H9 (cell line): Measurements from ENCODE around the gene MEF2C. TPM values are rescaled to one million over a fixed set of nuclear protein-coding genes. Genes with fewer than 3 reads are reported as not detected.

Experiments
- DNase-seq: peaks from one replicate; pipeline ENCODE4 v3.0.0-alpha.2; 2017
- H2AFZ ChIP-seq: one replicate; pipeline ENCODE4 v1.6.1; 2013; ENCODE audit warnings: mild to moderate bottlenecking, low read length, control low read depth, moderate library complexity
- H2AK5ac ChIP-seq: 2 replicates; pipeline ENCODE4 v1.6.1; 2013; ENCODE audit warnings: low read length, control low read depth, mixed read lengths; ENCODE audit not compliant: insufficient read length
- H2BK120ac ChIP-seq: one replicate; pipeline ENCODE4 v1.6.1; 2013; ENCODE audit warnings: low read depth, mild to moderate bottlenecking, low read length, control low read depth, inconsistent platforms; ENCODE audit not compliant: poor library complexity, severe bottlenecking
- H2BK12ac ChIP-seq: 2 replicates; pipeline ENCODE4 v1.6.1; 2013; ENCODE audit warnings: low read length, control low read depth, mixed read lengths, low read depth; ENCODE audit not compliant: insufficient read length
- H2BK15ac ChIP-seq: 2 replicates; pipeline ENCODE4 v1.6.1; 2013; ENCODE audit warnings: low read depth, low read length, control low read depth
- H2BK20ac ChIP-seq: one replicate; pipeline ENCODE4 v1.6.1; 2013; ENCODE audit warnings: low read depth, mild to moderate bottlenecking, low read length, control low read depth, inconsistent platforms; ENCODE audit not compliant: poor library complexity, severe bottlenecking
- H2BK5ac ChIP-seq: 2 replicates; pipeline ENCODE4 v1.6.1; 2013; ENCODE audit warnings: low read length, control low read depth, mixed read lengths; ENCODE audit not compliant: insufficient read length
- H3K14ac ChIP-seq: 2 replicates; pipeline ENCODE4 v1.6.1; 2013; ENCODE audit warnings: low read length, control low read depth; ENCODE audit not compliant: insufficient read depth
- H3K18ac ChIP-seq: 2 replicates; pipeline ENCODE4 v1.6.1; 2013; ENCODE audit warnings: low read depth, mild to moderate bottlenecking, mixed read lengths, low read length, control low read depth; ENCODE audit not compliant: insufficient read length
- H3K23ac ChIP-seq: 2 replicates; pipeline ENCODE4 v1.6.1; 2013; ENCODE audit warnings: low read length, control low read depth, mixed read lengths, low read depth; ENCODE audit not compliant: insufficient read length
- H3K23me2 ChIP-seq: 2 replicates; pipeline ENCODE4 v1.6.1; 2013; ENCODE audit warnings: low read depth, mild to moderate bottlenecking, mixed read lengths, low read length, control low read depth; ENCODE audit not compliant: insufficient read length, poor library complexity, severe bottlenecking
- H3K27ac ChIP-seq: 2 replicates; pipeline ENCODE4 v1.5.1; 2013; ENCODE audit warnings: low read length, control low read depth, mixed read lengths, low read depth; ENCODE audit not compliant: insufficient read length
- H3K27me3 ChIP-seq: 2 replicates; pipeline ENCODE4 v1.6.1; 2013; ENCODE audit warnings: low read length, control low read depth, inconsistent platforms; ENCODE audit not compliant: insufficient read depth
- H3K4ac ChIP-seq: 2 replicates; pipeline ENCODE4 v1.6.1; 2013; ENCODE audit warnings: low read depth, mild to moderate bottlenecking, control low read depth, inconsistent platforms, low read length, moderate library complexity
- H3K4me1 ChIP-seq: 2 replicates; pipeline ENCODE4 v1.6.1; 2013; ENCODE audit warnings: low read length, control low read depth, inconsistent platforms; ENCODE audit not compliant: insufficient read depth
- H3K4me2 ChIP-seq: 2 replicates; pipeline ENCODE4 v1.6.1; 2013; ENCODE audit warnings: low read length, control low read depth, mixed read lengths; ENCODE audit not compliant: insufficient read length, insufficient read depth
- H3K56ac ChIP-seq: 2 replicates; pipeline ENCODE4 v1.6.1; 2013; ENCODE audit warnings: low read depth, mild to moderate bottlenecking, mixed read lengths, low read length, control low read depth; ENCODE audit not compliant: insufficient read length
- H3K79me1 ChIP-seq: 2 replicates; pipeline ENCODE4 v1.6.1; 2013; ENCODE audit warnings: low read depth, mild to moderate bottlenecking, moderate library complexity, low read length, control low read depth, inconsistent platforms; ENCODE audit not compliant: insufficient read depth, poor library complexity, severe bottlenecking
- H3K79me2 ChIP-seq: 2 replicates; pipeline ENCODE4 v1.6.1; 2013; ENCODE audit warnings: low read length, control low read depth, inconsistent platforms; ENCODE audit not compliant: insufficient read depth
- H3K9ac ChIP-seq: 2 replicates; pipeline ENCODE4 v1.6.1; 2013; ENCODE audit warnings: low read length, control low read depth, mixed read lengths; ENCODE audit not compliant: insufficient read length; ENCODE audit errors: extremely low read depth
- H3K9me3 ChIP-seq: one replicate; pipeline ENCODE4 v1.6.1; 2013; ENCODE audit warnings: low read depth, low read length, inconsistent platforms; ENCODE audit not compliant: control insufficient read depth
- H3T11ph ChIP-seq: one replicate; pipeline ENCODE4 v1.6.1; 2013; ENCODE audit warnings: mild to moderate bottlenecking, low read length, control low read depth, inconsistent platforms
- H4K20me1 ChIP-seq: one replicate; pipeline ENCODE4 v1.6.1; 2013; ENCODE audit not compliant: control insufficient read depth, insufficient read length, insufficient read depth
- H4K5ac ChIP-seq: 2 replicates; pipeline ENCODE4 v1.6.1; 2013; ENCODE audit warnings: low read depth, mild to moderate bottlenecking, mixed read lengths, low read length, control low read depth; ENCODE audit not compliant: insufficient read length
- H4K8ac ChIP-seq: replicated peaks from 2 replicates; pipeline ENCODE4 v1.6.1; 2013; ENCODE audit warnings: low read length, control low read depth, mixed read lengths, low read depth; ENCODE audit not compliant: insufficient read length
- H4K91ac ChIP-seq: 2 replicates; pipeline ENCODE4 v1.6.1; 2013; ENCODE audit warnings: low read depth, mild to moderate bottlenecking, moderate library complexity, mixed read lengths, low read length, control low read depth; ENCODE audit not compliant: insufficient read length
- H3K27ac Mint-ChIP-seq, 3 experiments: 2 replicates in 2 of 3; 3 replicates in 1 of 3; pipeline ENCODE4 v1.8.0; 2020 to 2021; ENCODE audit warnings: mixed read lengths in 3 of 3, mild to moderate bottlenecking in 1 of 3, moderate library complexity in 1 of 3
- H3K27me3 Mint-ChIP-seq: 2 replicates; pipeline ENCODE4 v1.8.0; 2021; ENCODE audit warnings: low read depth, mild to moderate bottlenecking, moderate library complexity, mixed read lengths
- H3K36me3 Mint-ChIP-seq, 3 experiments: 2 replicates in 2 of 3; 3 replicates in 1 of 3; pipeline ENCODE4 v1.8.0; 2020 to 2021; ENCODE audit warnings: low read depth in 3 of 3, mixed read lengths in 3 of 3; ENCODE audit not compliant: insufficient read depth in 1 of 3
- H3K4me1 Mint-ChIP-seq, 2 experiments: 2 replicates each; pipeline ENCODE4 v1.8.0; 2020; ENCODE audit warnings: mixed read lengths in 2 of 2
- H3K4me3 Mint-ChIP-seq, 2 experiments: 2 replicates in 1 of 2; 3 replicates in 1 of 2; pipeline ENCODE4 v1.8.0; 2020 to 2021; ENCODE audit warnings: mild to moderate bottlenecking in 2 of 2, mixed read lengths in 2 of 2, moderate library complexity in 1 of 2
- H3K9me3 Mint-ChIP-seq, 2 experiments: 2 replicates in 1 of 2; 3 replicates in 1 of 2; pipeline ENCODE4 v1.8.0; 2020; ENCODE audit warnings: mild to moderate bottlenecking in 2 of 2, mixed read lengths in 2 of 2, moderate library complexity in 1 of 2
- CTCF ChIP-seq: fragments of 200-600 bp; sonication (generic); conservative IDR thresholded peaks from 3 replicates; pipeline ENCODE4 v1.8.0; 2021; ENCODE audit warnings: antibody characterized with exemption, mild to moderate bottlenecking
- WGBS: extraction: QIAGEN DNeasy Blood & Tissue Kit; methylation state at CpG from one replicate; pipeline ENCODE4 v1.1.7; 2013; ENCODE audit warnings: missing lambda C conversion rate, low lambda C conversion rate, mixed read lengths; ENCODE audit not compliant: insufficient read length; ENCODE audit errors: extremely low coverage; 5-methylcytosine and 5-hydroxymethylcytosine counted together
- total RNA-seq: library from RNA; stranded (reverse); gene quantifications from 2 replicates; pipeline ENCODE4 v1.2.1, GENCODE V29; 2021

MEF2C gene
- total RNA-seq, 1 experiment from 2014 or later, result 0.11 TPM

GRCh38 chr5:88687373-88687911 is 195.5 kb downstream of the MEF2C start:
- peak overlapping the region; percentile 40 for H3K4me2 ChIP-seq
- WGBS, result no CpG with 5 or more reads among the region's 11 CpGs
- no peak overlapping the region for H2AK5ac ChIP-seq
- no peak overlapping the region for H3K18ac ChIP-seq
- no peaks in the 10 kb centered on the region for H3K9me3 ChIP-seq
- no peak overlapping the region for H2BK12ac ChIP-seq
- Mint-ChIP-seq H3K9me3 (peaks cover 4 to 15% of the 10 kb centered on the region in 2 experiments; a peak in 3 of 5 replicates), H3K27ac (no peak overlapping the region; a peak in 1 of 7 replicates), H3K4me3 (peak overlapping the region in 1 of 2 experiments; percentile 57; a peak in 3 of 5 replicates), H3K36me3 (no peaks in the 10 kb centered on the region), H3K27me3 (peaks cover 100% of the 10 kb centered on the region), H3K4me1 (peaks cover 39 to 77% of the 10 kb centered on the region in 2 experiments)
- H3K23me2 ChIP-seq, result peaks cover 25% of the 10 kb centered on the region
- no peak for TF ChIP-seq CTCF
- H2BK20ac ChIP-seq, result no peak overlapping the region
- H3K4me1 ChIP-seq, result peaks cover 5% of the 10 kb centered on the region; the same call in 1 of the 2 replicates
- peaks cover 98% of the 10 kb centered on the region for H3K27me3 ChIP-seq
- no peak overlapping the region for H4K91ac ChIP-seq
- no peaks in the 10 kb centered on the region for H3K79me2 ChIP-seq
- no peak overlapping the region for H3K56ac ChIP-seq
- H2BK120ac ChIP-seq, result no peak overlapping the region
- DNase-seq, result no peak
- no peaks in the 10 kb centered on the region for H4K20me1 ChIP-seq
- H2AFZ ChIP-seq, result no peak overlapping the region
- no peaks in the 10 kb centered on the region for H3K79me1 ChIP-seq
- no peak overlapping the region for H2BK5ac ChIP-seq
- no peak overlapping the region for H3K14ac ChIP-seq
- H3K23ac ChIP-seq, result no peak overlapping the region
- H3K9ac ChIP-seq, result no peak overlapping the region
- H3K4ac ChIP-seq, result no peak overlapping the region
- no peak overlapping the region for H2BK15ac ChIP-seq
- no peak overlapping the region for H4K5ac ChIP-seq
- H3T11ph ChIP-seq, result no peak overlapping the region
- no peak overlapping the region for H4K8ac ChIP-seq
- no peak overlapping the region for H3K27ac ChIP-seq
